HG02973 (cell line): Measurements from ENCODE around the gene CHN1.

Experiments used
- ATAC-seq: cut with Tn5 transposase; IDR thresholded peaks from one replicate; pipeline ENCODE4 v1.9.1; 2021; ENCODE audit warnings: moderate library complexity; ENCODE audit not compliant: unreplicated experiment

Gene CHN1

DNA sequence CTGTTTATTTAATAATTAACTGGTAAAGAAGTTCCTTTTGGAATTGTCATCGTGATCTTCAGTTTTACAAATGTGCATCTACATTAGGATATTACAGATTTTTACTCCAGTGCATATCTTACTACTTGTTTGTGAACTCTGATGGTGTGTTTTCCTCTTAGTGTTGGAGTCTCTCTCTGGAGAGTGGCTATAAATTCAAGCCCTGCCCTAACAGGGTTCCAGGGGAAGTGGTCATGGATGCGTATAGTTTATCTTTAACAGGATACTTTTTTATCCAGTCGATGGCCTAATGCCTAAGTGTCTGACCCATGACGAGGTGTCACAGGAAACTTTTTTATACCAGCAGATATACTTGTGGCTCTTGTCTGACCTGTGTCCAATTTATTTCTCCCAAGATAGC lies 75.4 kb downstream of the CHN1 start:
- no peak for ATAC-seq

GRCh38 chr2:174925046-174925784 lies 80.0 kb downstream of the CHN1 start:
- no peak for ATAC-seq

- no peak for ATAC-seq
These were observed 81.0 kb downstream of the CHN1 start for GRCh38 chr2:174924061-174924693.

DNA sequence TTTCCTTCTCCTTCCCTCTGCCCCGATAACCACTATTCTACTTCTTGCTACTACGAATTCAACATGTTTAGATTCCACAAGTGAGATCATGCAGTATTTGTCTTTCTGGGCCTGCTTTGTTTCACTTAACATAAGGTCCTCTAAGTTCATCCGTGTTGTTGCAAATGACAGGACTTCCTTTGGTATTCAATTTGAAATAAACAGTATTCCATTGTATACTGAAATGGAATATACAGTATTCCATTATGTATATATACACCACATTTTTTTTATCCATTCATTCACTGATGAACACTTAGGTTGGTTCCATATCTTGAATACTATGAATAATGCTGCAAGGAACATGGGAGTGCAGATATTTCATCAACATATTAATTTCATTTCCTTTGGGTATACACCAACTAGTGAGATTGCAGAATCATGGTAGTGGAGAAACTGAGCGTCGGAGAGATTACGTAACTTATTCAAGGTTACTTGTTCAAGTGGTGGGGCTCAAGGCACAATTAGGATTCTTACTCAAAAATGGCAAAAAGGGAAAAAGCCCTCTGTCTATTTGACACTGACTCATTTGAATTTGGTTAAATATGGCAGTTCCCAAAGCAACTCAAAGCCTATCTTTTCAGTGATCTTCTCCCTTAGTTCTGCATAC lies 85.1 kb downstream of the CHN1 start:
- ATAC-seq = no peak

DNA sequence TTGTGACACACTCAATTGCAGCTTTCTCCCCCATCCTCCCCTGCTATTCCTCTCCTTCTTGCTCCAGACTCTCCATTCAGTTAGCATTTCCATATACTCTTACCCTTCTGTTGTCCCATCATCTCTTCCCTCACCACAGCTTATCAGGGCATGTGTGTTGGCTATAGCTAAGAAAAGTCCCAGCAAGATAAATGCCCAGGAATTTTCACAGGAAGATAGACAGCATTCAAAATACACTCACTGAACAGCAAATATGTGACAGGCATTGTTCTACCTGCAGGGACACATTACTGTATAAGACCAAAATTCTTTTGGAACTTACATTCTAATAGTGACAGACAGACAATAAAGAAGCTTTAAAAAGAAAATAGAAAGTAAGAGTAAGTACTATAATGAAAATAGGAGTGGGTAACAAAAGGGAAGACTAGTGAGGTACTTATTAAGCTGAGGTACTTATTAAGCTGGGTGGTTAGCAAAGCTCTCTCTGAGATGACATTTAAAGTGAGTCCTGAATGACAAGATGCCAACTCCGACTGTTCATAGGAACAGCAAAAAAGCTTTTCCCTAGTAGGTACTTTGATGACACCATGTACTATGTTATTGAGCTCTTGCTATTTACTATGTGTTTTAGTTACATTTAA lies 86.2 kb downstream of the CHN1 start:
- ATAC-seq = no peak

GRCh38 chr2:174916270-174916930 lies 88.8 kb downstream of the CHN1 start:
- no peak for ATAC-seq

- ATAC-seq = no peak
These were observed 90.1 kb downstream of the CHN1 start for GRCh38 chr2:174914853-174915760.

- no peak for ATAC-seq
These were observed 96.9 kb downstream of the CHN1 start for GRCh38 chr2:174908284-174908683.

- ATAC-seq = no peak
These were observed 102.0 kb downstream of the CHN1 start for GRCh38 chr2:174903264-174903556.

- no peak for ATAC-seq
These were observed 102.5 kb downstream of the CHN1 start for GRCh38 chr2:174902506-174903263.

- ATAC-seq = no peak
These were observed 104.1 kb downstream of the CHN1 start for GRCh38 chr2:174901075-174901474.

DNA sequence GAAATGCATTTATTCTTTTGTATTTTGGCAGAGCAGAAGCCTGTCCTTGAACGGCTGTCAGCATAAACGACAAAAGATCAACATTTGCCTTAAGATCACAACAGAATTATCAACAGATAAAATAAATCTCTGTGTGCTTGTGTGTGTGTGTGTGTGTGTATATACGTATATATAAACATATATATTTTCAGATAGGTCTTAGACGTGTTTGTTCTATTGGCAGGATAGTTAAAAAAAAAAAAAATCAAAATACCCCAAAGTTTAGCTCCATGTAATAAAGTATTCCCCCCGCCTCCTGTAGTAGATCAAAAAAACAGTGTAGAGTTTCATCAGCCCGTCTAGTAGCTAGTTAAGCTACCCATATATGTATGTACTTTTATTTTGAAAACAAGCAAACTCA lies 107.9 kb downstream of the CHN1 start:
- ATAC-seq = no peak

DNA sequence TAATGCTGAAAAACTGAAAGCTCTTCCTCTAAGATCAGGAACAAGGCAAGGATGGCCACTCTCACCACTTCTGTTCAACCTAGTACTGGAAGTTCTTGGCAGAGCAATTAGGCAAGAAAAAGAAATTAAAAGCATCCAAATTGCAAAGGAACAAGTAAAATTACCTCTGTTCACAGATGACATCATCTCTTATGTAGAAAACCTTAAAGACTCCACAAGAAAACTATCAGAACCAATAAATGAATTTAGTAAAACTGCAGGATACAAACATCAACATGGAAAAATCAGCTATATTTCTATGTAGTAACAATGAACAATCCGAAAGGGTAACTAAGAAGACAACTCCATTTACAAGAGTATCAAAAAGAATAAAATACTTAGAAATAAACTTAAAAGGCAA lies 112.2 kb downstream of the CHN1 start:
- ATAC-seq = no peak

- ATAC-seq = no peak
These were observed 112.6 kb downstream of the CHN1 start for GRCh38 chr2:174892546-174892945.

DNA sequence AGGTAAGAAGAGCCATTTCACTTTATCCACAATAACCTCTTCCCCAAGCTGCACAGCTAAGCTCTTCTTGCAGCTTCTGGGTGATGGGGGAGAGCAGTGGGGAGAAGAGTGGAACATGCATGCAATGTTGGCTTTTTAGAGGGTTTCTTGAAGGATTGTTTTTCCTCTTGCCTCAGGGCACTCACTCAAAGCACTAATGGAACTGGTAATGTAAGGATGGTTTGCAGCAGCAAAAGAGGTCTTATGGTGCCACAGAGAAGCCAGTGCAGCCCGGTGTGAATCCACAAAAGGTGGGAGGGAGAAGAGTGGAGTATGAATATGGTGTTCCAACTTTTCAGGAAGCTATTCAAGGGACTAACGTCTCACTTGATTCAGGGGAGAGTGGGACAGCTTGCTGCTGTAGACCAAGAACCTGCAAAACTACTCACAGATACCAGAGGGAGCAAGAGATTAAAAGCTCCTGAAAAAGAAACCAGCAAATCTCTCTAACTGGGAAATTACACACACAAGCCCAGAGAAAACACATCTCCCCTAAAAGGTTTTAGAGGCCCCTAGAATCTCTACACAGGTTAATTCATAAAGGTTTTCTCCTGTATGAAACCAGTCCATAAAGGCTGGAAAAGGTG lies 116.4 kb downstream of the CHN1 start:
- ATAC-seq = no peak

DNA sequence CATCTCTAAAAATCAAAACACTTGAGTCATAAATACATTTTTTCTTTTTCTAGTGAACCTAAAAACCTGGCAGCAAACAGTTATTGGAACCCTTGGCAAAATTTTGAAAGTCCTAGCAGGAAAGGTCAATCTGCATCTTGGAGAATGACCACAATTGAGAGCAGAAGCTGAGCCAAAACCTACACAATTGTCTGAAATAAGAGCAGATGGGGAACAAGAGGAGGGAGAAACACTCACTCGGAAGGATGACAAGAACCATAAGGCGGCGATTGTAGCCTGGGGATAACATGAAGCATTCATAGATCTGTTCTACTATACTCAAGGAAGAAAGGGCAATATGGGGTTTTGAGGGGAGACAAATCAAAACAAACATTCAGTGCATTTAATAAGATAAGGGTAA lies 117.0 kb downstream of the CHN1 start:
- no peak for ATAC-seq

DNA sequence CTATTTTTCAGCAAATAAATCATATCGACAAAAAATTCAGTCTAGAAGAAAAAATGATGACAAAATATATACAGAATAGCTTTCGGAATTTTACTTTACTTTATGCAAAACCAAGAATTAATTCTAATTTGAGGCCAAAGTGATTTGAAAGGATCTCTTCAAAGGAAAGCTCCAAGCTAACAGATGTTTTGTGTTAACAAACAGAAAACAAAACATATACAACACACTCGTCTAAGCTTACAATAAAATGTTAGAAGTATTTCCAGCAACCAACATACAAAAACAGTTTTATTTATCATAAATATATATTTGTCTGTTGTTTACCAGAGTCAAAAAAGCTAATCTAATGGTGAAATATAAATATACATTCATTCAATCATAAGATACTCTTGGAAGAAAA lies 122.8 kb downstream of the CHN1 start:
- no peak for ATAC-seq

DNA sequence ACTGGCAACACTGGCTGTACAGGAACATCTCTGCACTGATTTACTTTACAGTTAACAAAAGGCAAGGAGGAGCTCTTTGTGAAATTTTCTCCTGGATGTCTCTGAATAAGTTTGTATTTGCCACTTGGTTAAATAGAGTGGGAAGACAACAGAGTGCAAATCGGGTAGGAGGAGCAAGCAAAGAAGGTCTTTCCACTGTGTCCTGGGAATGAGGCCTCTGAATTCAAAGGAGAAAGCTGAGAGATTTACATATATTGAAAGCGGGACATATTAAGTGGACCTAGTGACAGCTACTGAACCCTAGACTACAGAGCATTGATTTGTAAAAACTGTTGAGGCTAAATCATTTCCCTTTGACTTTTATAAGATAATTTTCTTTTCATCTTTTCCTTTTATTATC lies 123.5 kb downstream of the CHN1 start:
- ATAC-seq = no peak

GRCh38 chr2:174878537-174879147 lies 126.5 kb downstream of the CHN1 start:
- no peak for ATAC-seq
